GM19372 (cell line): ENCODE measurements around the gene CADM1.

Experiments used
- ATAC-seq: cut with Tn5 transposase; IDR thresholded peaks from one replicate; pipeline ENCODE4 v1.9.1; 2021; ENCODE audit warnings: mild to moderate bottlenecking, low read depth, moderate library complexity; ENCODE audit not compliant: unreplicated experiment

Gene CADM1

DNA sequence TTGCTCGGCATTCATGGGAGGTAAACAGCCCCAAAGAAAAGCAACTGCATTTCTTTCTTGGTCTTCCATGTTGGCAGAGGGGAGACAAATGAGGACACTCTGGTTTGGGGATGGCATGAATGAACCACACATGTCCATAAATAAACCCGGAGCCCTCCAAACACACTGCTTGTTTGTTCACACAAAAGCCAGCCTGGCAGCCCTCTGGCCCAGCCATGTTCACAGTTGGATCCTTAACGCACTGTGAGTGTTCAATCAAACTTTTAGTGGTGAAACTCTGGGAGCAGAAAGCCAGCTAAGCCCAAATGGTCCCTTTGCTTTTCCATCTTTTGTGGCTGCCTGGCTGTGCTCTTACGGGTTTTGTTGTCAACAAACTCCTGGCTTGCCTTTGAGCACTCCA is 336.8 kb downstream of the CADM1 start:
- no peak for ATAC-seq

DNA sequence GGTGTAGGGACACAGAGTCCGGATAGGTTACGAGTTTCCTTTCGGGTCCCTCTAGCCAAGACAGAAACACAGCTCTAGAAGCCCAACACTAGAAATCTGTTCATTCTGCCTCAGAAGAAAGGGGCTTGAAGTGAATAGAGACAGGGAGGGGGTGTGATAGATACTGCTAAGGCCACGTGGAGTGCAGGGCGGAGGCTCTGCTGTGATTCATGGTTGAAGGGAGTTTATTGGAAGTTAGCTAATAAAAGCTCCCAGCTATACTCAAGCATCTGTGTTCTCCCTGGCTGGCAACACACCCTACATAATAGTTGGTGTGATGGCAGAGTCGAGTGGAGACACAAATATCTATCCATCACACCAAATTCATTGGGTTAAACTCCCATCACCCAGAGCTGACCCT is 337.4 kb downstream of the CADM1 start:
- no peak for ATAC-seq

DNA sequence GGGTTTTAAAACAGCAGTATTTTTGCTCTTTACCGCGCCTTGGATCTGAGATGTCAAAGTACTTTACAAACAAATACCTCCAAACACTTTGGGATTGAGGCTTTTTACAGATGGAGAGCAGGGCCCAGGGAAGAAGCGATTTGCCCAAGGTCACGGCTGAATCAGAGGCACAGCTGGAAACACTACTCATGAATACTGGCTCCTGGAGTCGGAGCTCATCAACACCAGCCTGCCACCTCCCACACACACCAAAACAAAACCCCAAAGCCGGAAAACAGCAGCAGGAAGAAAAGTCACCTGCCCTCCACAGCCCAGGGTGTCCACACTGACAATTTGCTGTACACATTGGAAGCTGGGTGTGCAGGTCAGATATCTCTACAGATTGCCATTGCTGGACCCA is 339.4 kb downstream of the CADM1 start:
- no peak for ATAC-seq

DNA sequence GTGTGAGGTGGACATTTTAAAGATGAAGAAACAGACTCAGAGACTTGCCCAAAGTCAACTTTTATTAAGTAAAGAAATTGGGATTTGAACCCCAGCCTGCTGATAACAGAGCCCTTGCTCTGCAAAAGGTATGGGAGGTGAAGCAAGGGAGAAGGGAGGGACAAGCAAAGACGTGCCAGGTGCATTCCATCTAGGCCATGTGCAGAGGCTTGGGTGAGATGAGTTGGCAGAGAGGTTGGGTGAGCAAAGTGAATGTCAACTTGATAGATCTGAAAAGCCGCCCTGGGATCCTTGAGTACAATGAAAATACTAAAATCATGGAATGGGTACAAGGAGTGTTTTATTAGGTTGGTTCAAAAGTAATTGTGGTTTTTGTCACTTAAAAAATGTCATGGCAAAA is 341.3 kb downstream of the CADM1 start:
- ATAC-seq, result no peak

DNA sequence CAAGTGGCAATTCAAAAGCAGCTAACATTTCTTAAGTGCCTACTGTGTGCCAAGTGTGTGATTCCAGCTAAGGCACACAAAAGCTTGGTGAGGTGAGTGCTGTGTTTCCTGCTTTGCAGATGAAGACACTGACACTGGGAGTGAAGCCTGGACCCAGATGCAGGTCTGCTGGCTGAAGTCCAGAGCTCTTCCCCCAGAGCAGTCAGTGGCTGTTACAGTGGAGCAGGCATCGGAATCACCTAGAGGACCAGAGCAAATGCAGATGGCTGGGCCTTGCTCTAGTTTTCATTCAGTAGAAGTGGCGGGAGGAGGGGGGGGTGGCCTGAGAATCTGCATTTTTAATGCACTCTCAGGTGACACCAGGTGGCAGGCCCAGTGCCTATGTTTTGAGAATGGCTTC is 342.3 kb downstream of the CADM1 start:
- no peak for ATAC-seq

DNA sequence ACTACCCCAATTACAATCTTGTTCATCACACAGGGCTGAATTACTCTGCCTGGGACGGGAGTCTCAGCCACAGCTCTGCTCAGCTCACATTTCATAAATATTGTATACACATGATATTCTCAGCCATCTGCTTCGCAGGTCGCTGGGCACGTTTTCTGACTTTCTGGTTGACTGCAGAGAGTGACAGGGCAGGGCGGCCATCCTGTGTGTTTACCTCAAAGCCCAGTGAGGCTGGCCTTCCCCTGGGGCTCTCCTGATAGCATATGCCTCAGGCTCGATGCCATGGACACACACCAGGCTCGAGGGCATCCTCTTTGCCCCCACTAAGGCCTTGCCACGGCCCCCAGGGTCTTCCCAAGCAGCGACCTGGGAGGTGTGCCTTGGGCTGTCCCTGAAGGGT is 345.0 kb downstream of the CADM1 start:
- ATAC-seq, result no peak

DNA sequence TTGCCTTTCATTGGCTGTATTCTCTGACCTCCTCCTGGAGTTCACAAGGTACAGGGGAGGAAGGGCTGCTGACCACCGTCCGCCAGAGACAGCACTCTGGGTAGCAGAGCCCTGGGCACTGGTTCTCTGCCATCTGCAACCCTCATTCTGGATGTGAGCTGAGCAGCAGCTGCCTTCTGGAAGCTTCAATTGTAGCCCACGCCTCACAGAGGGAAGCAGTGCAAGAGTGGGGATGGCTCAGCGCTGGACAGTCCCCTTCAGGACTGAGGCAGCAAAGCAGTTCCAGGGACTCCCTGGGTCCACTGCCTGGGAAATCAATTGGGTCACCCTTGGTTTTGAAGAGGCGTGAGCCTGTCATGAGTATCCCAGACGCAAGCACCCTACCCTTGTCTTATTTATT is 346.2 kb downstream of the CADM1 start:
- ATAC-seq, result no peak

DNA sequence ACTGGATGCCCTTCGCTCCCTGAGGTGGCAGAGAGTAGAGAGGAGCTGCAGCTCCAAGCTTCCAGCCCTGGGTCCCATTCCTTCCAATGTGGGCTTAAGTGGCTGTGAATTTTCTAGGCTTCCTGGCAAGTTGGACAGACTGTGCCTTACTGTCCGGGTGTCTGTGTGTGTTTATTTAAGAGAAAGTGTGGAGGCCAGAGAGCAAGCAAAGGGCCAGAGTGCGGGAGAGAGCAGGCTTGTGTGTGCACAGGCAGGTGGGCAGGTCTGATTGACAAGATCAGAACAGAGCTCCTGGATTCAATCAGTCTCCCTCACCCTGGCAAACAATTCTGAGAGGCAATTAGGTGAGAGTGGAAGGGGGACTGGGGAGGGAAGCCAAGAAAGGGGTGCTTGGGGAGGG is 347.0 kb downstream of the CADM1 start:
- ATAC-seq, result no peak

DNA sequence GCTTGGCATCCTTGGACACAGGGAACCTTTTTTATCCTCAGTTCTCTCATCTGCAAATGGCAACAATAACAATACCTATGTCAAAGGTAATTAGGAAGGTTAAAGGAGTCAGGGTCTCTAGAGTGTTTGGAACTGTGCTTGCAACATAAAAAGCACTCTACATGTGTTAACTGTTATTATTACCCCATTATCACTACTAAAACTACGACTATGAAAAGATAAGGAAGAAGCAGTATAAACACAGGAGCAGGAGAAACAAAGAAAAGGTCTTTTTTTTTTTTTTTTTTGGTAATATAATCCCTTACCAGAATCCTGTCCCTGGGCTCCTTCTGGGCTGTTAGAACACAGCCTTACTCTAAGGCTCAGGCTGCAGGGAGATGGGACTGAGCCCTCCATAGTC is 348.2 kb downstream of the CADM1 start:
- no peak for ATAC-seq

DNA sequence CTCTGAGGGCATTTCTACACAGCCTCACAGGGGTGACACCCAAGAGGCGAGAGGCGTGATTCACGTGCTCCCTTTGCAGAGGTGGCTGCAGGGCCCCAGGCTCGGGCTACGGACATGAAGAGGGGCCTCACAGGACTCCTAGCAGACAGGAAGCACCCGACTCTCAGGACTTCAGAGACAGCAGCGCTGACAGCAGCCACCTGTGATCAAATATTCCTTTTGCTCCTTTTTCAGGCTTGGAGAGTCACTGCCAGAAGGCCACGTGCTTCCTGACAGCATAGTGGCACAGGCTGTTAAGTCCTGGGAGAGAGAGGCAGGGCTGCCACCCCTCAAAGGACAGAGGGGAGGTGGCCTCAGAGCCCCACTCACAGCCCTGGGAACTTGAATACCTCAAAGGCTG is 348.9 kb downstream of the CADM1 start:
- no peak for ATAC-seq

DNA sequence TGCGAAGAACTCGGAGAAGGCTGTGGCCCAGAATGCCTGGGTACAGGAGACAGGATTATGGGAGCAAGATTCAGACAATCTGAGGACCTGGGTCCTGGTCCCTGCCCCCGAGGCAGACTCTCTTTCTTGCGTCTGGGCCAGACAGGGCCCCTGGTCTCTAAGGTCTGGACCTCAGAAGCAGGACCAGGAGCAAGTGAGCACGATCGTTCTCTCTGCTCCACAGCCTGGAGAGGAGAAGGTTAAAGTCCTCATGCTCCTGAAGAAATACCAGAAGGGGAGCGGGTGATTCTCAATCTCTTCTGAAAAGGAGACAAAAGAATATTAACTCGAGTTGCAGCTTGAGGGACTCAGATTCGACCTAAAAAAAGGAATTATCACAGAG is 349.9 kb downstream of the CADM1 start:
- no peak for ATAC-seq

DNA sequence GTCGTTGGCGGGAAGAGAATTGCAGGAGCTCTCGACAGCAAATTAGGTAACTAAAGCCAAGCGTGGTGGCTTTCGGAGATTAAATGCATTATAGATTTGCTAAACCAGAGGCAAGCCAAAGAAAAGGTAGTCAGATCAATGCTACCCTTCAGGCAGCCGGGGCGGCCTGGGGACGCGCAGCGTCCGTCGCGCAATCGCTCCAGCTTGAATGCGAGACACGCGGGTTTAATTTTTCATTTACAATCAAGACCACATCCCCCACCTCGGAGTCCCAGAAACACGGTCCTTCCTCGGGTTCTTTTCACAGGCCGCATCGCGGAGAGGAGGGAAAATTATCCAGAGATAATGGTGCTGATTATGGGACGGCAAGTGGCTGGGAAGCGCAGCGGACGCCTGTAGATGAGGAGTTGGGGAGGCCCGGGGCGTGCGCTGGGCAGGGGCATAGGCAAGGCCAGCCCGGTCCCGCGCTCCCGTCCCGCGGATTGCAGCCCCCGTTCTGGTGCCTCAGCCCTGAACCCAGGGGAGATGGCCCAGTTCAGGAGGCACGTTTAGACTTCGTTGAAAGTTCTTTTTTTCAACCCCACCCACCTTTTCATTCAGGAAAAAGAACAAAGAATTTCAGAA is 350.4 kb downstream of the CADM1 start:
- no peak for ATAC-seq

DNA sequence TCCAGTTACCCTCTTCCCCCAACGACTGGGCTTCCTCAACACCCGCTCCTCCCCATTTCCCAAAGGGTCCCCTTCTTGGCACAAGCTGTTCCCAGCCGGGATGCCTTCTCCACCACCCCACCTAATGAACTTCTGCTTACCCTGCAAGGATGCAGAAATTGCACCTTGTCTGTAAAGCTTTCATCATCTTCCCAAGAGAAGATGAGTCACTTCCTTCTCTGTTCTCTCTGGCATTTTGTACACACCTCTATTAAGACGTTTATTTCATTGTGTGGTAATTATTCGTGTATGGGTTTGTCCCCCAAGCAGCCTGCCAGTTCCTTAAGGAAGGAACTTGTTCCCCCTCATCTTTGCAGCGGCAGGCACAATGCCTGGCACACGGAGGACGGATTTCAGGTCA is 351.1 kb downstream of the CADM1 start:
- ATAC-seq, result no peak

DNA sequence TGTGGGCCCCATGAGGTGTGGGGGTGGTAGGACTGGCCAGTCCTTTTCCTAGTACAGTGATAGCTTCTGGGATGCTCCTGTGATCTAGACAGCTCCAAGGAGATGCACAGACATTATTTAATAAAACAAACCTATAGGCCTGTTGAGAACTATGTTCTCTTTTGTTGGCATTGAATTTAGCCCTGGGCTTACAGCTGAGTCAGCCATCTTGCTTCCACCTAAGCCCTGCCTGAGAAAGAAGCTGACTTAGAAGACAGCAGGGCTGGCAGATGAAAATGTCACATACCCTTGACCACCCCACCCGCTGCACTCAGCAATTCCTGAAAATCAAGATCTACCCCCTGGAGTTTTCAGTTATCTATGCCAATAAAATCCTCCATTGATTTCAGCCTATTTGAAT is 353.2 kb downstream of the CADM1 start:
- ATAC-seq, result no peak

DNA sequence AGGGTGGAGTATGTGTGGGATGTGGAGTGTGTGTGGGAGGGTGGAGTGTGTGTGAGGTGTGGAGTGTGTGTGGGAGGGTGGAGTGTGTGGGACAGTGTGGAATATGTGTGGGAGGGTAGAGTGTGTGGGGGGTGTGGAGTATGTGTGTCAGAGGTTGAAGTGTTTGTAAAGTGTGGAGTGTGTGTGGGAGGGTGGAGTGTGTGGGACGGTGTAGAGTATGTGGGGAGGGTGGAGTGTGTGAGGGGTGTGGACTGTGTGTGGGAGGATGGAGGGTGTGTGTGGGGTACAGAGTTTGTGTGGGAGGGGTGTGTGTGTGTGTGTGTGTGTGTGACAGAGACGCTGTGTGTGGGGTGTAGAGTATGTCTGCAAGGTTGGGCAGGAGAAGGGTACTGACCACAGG is 355.5 kb downstream of the CADM1 start:
- no peak for ATAC-seq

DNA sequence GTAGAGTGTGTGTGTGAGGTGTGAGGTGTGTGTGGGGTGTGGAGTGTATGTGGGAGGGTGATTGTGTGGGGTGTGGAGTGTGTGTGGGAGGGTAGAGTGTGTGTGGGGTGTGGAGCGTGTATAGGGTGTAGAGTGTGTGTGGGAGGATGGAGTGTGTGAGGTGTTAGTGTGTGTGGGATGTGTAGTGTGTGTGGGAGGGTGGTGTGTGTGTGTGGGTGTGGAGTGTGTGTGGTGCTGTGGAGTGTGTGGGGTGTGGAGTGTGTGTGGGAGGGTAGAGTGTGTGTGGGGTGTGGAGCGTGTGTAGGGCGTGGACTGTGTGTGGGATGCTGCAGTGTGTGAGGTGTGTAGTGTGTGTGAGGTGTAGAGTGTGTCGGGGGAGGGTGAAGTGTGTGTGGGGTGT is 356.1 kb downstream of the CADM1 start:
- ATAC-seq, result no peak

DNA sequence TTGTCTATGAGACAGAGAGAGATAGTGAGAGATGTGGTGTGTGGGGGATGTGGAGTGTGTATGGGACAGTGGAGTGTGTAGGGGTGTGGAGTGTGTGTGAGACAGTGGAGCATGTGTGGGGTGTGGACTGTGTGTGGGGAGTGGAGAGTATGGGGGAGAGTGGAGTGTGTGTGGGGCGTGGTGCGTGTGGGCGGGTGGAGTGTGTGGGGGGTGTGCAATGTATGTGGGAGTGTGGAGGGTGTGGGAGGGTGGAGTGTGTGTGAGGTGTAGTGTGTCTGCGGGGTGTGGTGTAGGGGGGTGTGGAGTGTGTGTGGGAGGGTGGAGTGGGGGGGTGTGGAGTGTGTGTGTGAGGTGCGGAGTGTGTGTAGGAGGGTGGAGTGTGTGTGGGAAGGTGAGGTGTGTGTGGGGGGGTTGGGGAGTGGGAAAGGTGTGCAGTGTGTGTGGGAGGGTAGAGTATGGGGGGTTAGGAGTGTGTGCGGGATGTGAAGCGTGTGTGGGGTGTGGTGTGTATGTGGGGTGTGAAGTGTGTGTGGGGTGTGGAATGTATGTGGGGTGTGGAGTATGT is 356.9 kb downstream of the CADM1 start:
- ATAC-seq, result no peak

DNA sequence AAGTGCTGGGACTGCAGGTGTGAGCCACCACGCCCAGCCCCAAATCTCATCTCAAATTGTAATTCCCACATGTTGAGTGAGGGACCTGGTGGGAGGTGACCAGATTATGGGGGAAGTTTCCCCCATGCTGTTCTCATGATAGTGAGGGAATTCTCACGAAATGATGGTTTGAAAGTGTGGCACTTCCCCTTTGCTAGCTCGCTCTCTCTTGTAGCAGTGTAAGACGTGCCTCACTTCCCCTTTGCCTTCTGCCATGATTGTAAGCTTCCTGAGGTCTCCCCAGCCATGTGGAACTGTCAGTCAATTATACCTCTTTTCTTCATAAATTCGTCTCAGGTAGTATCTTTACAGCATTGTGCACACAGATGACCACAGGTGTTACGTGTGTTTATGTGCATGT is 357.8 kb downstream of the CADM1 start:
- ATAC-seq, result no peak

DNA sequence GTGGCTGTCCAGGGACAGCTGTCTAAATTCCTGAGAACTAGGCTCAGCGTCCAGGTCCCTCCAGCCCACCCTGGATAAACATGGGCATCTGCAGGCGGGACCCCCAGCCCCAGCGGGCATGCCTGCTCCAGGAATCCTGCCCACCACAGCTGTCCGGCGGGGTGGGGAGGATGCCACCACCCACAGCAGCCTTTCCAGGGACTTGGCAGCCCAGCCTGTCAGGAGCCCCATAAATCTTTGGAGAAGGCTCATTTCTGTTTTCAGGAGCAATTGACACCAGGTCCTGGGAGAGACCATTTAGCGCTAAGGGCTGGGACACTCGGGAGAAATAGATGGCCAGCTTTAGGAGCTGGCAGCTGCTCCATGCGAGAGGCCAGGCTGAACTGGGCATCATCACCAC is 358.9 kb downstream of the CADM1 start:
- ATAC-seq, result no peak

DNA sequence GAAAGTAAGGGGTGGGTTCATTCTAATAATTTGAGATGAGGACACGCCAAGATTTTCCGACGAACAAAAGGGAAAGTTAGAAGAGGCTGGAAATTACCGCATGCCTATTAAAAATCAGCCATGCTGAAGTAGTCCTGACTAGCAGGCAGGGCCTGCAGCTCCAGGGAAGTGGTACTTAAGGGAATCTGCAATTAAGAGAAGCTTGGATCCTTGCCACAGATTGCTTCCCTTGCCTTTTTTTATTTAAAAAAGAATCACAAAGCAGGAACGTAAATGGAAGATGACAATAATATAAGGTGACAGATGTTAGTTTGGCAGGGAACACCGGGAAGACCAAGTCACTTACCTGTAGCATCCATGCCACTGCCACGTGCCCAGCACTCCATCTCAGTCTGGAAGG is 359.3 kb downstream of the CADM1 start:
- ATAC-seq, result no peak

DNA sequence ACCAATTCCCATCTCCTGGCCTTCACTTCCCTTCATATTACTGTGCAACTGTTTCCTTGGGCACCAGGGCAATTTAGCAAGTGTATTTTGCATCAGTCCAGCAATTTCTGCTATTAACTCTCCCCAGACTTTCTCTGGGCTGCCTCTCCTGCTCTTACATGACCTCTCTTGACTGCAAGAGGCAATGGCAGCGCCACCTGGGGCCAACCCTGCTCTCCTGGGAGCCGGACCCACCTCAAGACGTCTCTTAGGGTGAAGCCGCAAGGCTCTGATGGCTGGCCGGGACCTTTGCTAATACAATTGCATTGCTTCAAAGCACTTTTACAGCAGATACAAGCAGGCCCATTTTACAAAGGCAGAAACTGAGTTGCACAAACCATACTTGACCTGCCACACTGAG is 360.2 kb downstream of the CADM1 start:
- ATAC-seq, result no peak

DNA sequence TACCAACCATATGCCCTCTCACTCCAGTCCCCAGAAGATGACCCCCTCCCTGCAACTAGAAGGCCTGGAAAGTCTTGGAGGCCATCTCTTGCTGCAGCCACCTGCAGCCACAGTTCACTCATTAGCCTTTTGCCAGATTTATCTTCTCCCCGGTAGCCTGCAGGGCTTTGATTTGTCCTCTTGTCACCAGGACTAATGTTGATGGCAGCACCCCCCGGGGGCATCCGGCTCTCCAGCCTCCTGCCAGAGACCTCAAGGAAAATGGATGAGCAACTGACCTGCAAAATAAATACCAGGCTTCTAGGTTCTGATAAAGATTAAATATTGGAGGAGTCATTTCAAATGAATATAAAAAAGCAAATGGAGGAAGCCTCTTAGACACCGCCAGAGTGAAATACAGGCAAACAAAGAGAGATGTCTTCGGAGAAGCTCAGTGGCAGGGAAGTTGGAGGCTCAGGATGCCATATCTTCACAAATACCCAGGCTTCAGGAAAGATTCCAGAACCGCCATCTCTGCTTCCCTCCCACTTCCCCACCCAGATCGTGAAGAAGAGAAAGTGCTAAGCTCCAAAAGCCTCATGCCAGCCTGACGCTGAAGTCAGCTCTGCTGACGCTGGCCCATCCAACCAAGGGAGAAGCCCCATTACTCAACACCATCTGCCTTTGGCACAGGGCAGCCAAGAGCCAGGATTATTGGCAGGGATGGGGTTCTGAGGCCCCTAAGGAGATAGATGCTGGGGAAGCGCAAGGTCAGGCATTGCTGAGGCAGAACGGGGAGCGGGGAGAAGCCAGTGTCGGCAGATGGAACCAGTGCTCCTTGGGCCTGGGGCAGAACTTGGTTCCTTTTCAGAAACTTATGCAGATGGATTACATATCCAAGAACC is 362.7 kb downstream of the CADM1 start:
- no peak for ATAC-seq
